AG04449 (cell line): ENCODE data around the gene PTPRM.

ENCODE experiments used
- CTCF ChIA-PET: fragments of 350-600 bp; formaldehyde crosslinking; extraction: SDS; loops from one replicate; lab custom pipeline; 2021; ENCODE audit warnings: antibody characterized with exemption; lab: Yijun Ruan, JAX
- POLR2A ChIA-PET: fragments of 400-600, 350-600 bp; formaldehyde crosslinking; extraction: SDS; loops from one replicate; lab custom pipeline; 2020; ENCODE audit warnings: antibody characterized with exemption, inconsistent platforms; lab: Yijun Ruan, JAX
- DNase-seq: peaks from one replicate; pipeline ENCODE4 v3.0.0-alpha.2; 2010; ENCODE audit warnings: low read depth, low spot score
- H3K4me3 ChIP-seq: 2 replicates; pipeline ENCODE4 v1.5.1; 2011; ENCODE audit warnings: low read depth, mild to moderate bottlenecking, control low read depth, low read length
- TF ChIP-seq, protein P1 (sequence below): IDR thresholded peaks from one replicate; pipeline ENCODE4 v1.5.1; 2011; ENCODE audit warnings: mild to moderate bottlenecking, moderate library complexity, low read length, control low read depth, inconsistent platforms; ENCODE audit not compliant: insufficient read depth; ENCODE audit errors: missing control alignments

PTPRM gene

DNA sequence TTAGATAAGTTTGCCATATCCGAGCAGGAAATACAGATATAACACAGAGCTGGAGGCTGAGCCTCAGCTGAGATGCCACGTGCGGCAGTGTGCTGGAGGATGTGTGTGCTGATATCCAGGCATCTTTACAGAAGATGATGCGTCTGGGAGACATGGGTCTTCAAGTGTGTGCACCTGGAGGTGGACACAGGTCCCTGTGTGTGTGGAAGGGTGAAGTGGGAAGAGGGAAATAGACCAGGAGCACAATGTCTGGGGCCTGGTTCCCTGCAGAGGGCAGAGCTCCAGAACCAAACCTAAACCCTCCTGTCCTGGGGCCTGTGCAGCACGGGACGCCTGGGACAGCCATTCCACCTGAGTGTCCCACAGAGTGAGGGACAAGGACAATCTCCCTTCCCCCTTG, 861.8 kb downstream of the PTPRM start:
- TF ChIP-seq, protein P1, sequence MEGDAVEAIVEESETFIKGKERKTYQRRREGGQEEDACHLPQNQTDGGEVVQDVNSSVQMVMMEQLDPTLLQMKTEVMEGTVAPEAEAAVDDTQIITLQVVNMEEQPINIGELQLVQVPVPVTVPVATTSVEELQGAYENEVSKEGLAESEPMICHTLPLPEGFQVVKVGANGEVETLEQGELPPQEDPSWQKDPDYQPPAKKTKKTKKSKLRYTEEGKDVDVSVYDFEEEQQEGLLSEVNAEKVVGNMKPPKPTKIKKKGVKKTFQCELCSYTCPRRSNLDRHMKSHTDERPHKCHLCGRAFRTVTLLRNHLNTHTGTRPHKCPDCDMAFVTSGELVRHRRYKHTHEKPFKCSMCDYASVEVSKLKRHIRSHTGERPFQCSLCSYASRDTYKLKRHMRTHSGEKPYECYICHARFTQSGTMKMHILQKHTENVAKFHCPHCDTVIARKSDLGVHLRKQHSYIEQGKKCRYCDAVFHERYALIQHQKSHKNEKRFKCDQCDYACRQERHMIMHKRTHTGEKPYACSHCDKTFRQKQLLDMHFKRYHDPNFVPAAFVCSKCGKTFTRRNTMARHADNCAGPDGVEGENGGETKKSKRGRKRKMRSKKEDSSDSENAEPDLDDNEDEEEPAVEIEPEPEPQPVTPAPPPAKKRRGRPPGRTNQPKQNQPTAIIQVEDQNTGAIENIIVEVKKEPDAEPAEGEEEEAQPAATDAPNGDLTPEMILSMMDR = no peak
- no peak for DNase-seq
- ChIA-PET CTCF (interaction anchor here (0.9 kb wide), 1 partner anchor 52 kb away, joined by 3 read pairs; no protein-coding TSS in a partner anchor), POLR2A (no interaction called here)
- H3K4me3 ChIP-seq = no peak overlapping the region

DNA sequence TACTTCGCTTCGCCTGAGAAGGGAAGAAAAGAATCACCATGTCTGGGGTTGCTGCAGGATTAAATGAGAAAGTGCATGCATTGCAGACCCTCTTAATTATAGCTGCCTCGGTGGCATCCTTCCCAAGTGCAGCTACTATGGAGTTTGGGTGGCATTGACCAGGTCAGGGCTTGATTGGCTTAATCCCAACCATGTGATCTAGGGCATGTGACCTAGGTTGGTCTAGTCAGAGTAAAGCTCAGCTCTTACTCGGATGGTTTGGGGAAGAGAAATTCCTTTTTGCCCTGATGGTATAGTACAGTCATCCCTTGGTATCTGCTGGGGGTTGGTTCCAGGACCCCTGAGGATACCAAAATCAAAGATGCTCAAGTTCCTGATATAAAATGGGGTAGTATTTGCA, 863.9 kb downstream of the PTPRM start:
- ChIA-PET POLR2A (no interaction called here), CTCF (no interaction called here)
- no peak overlapping the region for H3K4me3 ChIP-seq
- TF ChIP-seq, protein P1 = no peak
- no peak for DNase-seq

DNA sequence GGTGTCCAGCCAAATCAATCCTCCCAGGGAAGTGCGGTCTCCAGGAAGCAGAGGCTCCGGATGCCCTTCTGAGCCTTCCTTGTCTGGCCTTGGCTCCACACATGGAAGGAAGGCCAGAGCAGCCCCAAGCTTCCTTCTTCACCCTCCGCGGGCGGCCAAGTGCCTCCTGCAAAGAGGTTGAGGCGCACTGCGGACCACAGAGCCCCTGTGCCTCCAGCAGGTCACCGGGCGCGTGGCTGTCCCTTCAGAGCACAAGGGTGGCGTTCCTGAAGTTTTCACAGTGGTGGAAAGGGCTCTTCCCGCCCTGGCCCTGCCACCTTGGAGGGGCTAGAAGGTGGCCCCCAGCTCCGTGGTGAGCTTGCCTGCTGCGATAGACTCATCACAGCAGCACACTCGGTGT, 866.2 kb downstream of the PTPRM start:
- POLR2A ChIA-PET = no interaction called here
- TF ChIP-seq, protein P1 = no peak
- DNase-seq = no peak
- CTCF ChIA-PET = no interaction called here
- no peak overlapping the region for H3K4me3 ChIP-seq

DNA sequence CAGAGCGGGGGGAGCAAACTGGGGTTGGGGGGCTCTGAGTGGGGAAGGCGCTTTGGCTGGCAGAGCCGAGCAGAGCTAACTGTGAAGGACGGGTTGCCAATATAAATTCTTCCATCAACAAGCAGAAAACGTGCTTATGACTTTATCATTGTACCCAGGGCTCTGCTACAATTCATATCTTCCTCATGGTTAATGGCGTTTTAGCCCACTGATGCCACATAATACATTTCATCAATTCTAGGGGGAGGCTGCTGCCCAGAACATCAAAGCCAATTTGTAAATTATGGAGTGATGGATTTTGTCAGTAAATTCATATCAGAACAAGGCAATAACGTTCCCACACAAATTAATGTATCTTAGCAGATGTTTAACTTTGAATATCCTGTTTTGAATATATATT, 866.7 kb downstream of the PTPRM start:
- ChIA-PET POLR2A (no interaction called here), CTCF (no interaction called here)
- H3K4me3 ChIP-seq = no peak overlapping the region
- TF ChIP-seq, protein P1 = no peak
- no peak for DNase-seq

DNA sequence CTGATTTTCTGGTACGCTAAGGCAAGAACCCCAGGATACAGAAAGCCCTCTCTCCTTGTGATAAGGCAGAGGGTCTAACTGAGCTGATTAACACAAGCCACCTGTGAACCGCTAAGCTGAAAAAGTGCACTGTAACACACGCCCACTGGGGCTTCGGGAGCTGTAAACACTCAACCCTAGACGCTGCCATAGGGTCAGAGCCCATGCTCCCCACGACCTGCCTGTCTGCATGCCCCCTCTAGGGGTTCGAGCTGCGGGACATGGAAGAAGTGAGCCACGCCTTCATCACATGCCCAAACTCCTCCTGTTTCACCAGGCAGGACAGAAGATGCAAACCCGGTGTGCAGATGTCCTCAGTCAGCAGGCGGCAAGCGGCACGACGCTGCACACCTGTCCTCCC, 868.3 kb downstream of the PTPRM start:
- no peak for DNase-seq
- ChIA-PET CTCF (no interaction called here), POLR2A (no interaction called here)
- no peak overlapping the region for H3K4me3 ChIP-seq
- TF ChIP-seq, protein P1 = no peak

DNA sequence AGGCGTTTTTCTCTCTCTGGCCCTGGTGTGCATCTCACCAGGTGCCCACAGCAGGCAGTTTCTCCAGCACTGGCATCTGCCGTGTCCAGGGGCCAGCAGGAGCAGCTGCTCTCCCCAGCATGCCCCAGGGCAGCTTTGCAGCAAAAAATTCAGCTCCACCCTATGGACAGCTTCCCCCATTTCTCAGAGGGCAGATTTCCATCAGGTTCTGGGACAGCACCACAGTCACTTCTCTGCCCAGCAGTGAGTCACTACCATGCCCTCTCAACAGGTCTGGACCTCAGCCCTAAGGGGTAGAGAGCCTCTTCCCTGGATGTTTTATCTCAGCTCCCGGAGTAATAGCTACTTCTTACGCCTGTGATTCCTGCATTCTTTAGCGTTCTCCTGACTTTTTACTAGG, 871.9 kb downstream of the PTPRM start:
- no peak for DNase-seq
- POLR2A ChIA-PET = no interaction called here
- TF ChIP-seq, protein P1 = no peak
- CTCF ChIA-PET = no interaction called here
- H3K4me3 ChIP-seq = no peak overlapping the region
